HTERT RPE-1 (cell line): ENCODE results near the gene KIF3B.
"Not testable (repeated sequence)": the region's sequence is repeated elsewhere in the genome, so short reads cannot be mapped to it uniquely, and the experiment has no call there.

Experiments
- in situ Hi-C: fragments of 300-500 bp; cut with MboI; formaldehyde crosslinking; loops from 4 replicates; pipeline ENCODE4 v1.14.3; 2020; ENCODE audit warnings: low sequenced_read_pairs

The KIF3B gene

GRCh38 chr20:32292548-32292947 is 15.1 kb downstream of the KIF3B start:
- in situ Hi-C loops: no loop called here

- in situ Hi-C loops: no loop called here
Observed at GRCh38 chr20:32294071-32294470, 16.6 kb downstream of the KIF3B start.

GRCh38 chr20:32296412-32296811 is 19.0 kb downstream of the KIF3B start:
- in situ Hi-C loops: no loop called here

GRCh38 chr20:32296819-32297420 is 19.5 kb downstream of the KIF3B start:
- in situ Hi-C loops: no loop called here

GRCh38 chr20:32297439-32297838 is 20.0 kb downstream of the KIF3B start:
- in situ Hi-C loops: no loop called here

- in situ Hi-C loops: no loop called here
Observed at GRCh38 chr20:32300647-32301046, 23.2 kb downstream of the KIF3B start.

GRCh38 chr20:32301719-32302506 is 24.5 kb downstream of the KIF3B start:
- in situ Hi-C loops: no loop called here

- in situ Hi-C loops: no loop called here
Observed at GRCh38 chr20:32302507-32302872, 25.0 kb downstream of the KIF3B start.

- in situ Hi-C loops: no loop called here
Observed at GRCh38 chr20:32304131-32304746, 26.8 kb downstream of the KIF3B start.

GRCh38 chr20:32312718-32313424 is 35.4 kb downstream of the KIF3B start:
- in situ Hi-C loops: no loop called here

GRCh38 chr20:32314768-32315167 is 37.3 kb downstream of the KIF3B start:
- in situ Hi-C loops: no loop called here

GRCh38 chr20:32315399-32315798 is 37.9 kb downstream of the KIF3B start:
- in situ Hi-C loops: no loop called here

- in situ Hi-C loops: no loop called here
Observed at GRCh38 chr20:32315891-32316290, 38.4 kb downstream of the KIF3B start.

GRCh38 chr20:32316667-32317066 is 39.2 kb downstream of the KIF3B start:
- in situ Hi-C loops: no loop called here

- in situ Hi-C loops: no loop called here
Observed at GRCh38 chr20:32319100-32319499, 41.6 kb downstream of the KIF3B start.

GRCh38 chr20:32320305-32320704 is 42.9 kb downstream of the KIF3B start:
- in situ Hi-C loops: no loop called here

- in situ Hi-C loops: no loop called here
Observed at GRCh38 chr20:32321390-32321789, 43.9 kb downstream of the KIF3B start.

GRCh38 chr20:32322260-32322659 is 44.8 kb downstream of the KIF3B start:
- in situ Hi-C loops: not testable (repeated sequence)

GRCh38 chr20:32323761-32324160 is 46.3 kb downstream of the KIF3B start:
- in situ Hi-C loops: not testable (repeated sequence)

GRCh38 chr20:32325706-32326503 is 48.5 kb downstream of the KIF3B start:
- in situ Hi-C loops: no loop called here

- in situ Hi-C loops: no loop called here
Observed at GRCh38 chr20:32326504-32326845, 49.0 kb downstream of the KIF3B start.
